Measurements from ENCODE around the gene GALNT18. TPM values are rescaled to one million over a fixed set of nuclear protein-coding genes. Genes with fewer than 3 reads are reported as not detected.

GALNT18 gene
- total and polyA plus RNA-seq, 2 of the 4 experiments (the other 2 are of a cell fraction): 9.5 to 11.3 TPM

- H2BK120ac ChIP-seq (ENCODE audit: low read depth, low read length): no peak overlapping the region
- H3K27ac ChIP-seq (ENCODE audit: insufficient read depth, low read length): no peak overlapping the region
- no peak overlapping the region for H2AK5ac ChIP-seq (ENCODE audit: low read depth, low read length)
- no peak overlapping the region for H2BK5ac ChIP-seq (ENCODE audit: low read depth, low read length, poor library complexity, severe bottlenecking)
- no peak overlapping the region for H2BK20ac ChIP-seq (ENCODE audit: low read depth, low read length)
- no peaks in the 10 kb centered on the region for H3K36me3 ChIP-seq (ENCODE audit: control insufficient read depth, insufficient read depth, low read length)
- no peak overlapping the region for H3K56ac ChIP-seq (ENCODE audit: extremely low read depth, insufficient read depth, low read length)
- no peaks in the 10 kb centered on the region for H3K9me3 ChIP-seq (ENCODE audit: control insufficient read depth, insufficient read depth, low read length)
- no peak overlapping the region for H4K91ac ChIP-seq (ENCODE audit: insufficient read depth, low read depth, low read length)
- no peak overlapping the region for H2AK9ac ChIP-seq (replicated peaks; ENCODE audit: low read depth, low read length, poor library complexity)
- no peak overlapping the region for H3K4ac ChIP-seq (ENCODE audit: low read depth, low read length)
- H3K23ac ChIP-seq (ENCODE audit: low read depth, low read length): no peak overlapping the region
- no peak overlapping the region for H4K8ac ChIP-seq (ENCODE audit: low read depth in 2 of 2, low read length in 2 of 2)
- 100% methylated on average over 1 of the region's 4 CpGs; no CpG with 5 or more reads in 1 of the 2 experiments for WGBS, 2 experiments (ENCODE audit: extremely low coverage in 2 of 2, insufficient read length in 1 of 2)
- H3K9me1 ChIP-seq (ENCODE audit: insufficient read depth, low read length): no peaks in the 10 kb centered on the region
- no peak overlapping the region for H3K14ac ChIP-seq (replicated peaks; ENCODE audit: low read depth, low read length)
- H4K5ac ChIP-seq (ENCODE audit: low read depth, low read length): no peak overlapping the region
- no peak overlapping the region for H3K18ac ChIP-seq (ENCODE audit: low read depth, low read length)
- DNase-seq (no peak), ATAC-seq (ENCODE audit: low read depth) (no peak)
- H3K4me2 ChIP-seq (ENCODE audit: low read depth, low read length): no peak overlapping the region
- in situ Hi-C loops (cut with MboI; ENCODE audit: low sequenced_read_pairs): no loop called here
- H3K27me3 ChIP-seq (ENCODE audit: control insufficient read depth, insufficient read depth, low read length): no peaks in the 10 kb centered on the region; the same call in 1 of the 2 replicates
- H3K4me3 ChIP-seq (ENCODE audit: insufficient read depth, low read depth, low read length): no peak overlapping the region
- H3K79me1 ChIP-seq (ENCODE audit: low read depth in 1 of 2, low read length in 2 of 2): 0 out of 4 replicates have a peak, but pooled peaks cover 0 to 2% of the 10 kb centered on the region in 2 experiments
- ChIA-PET POLR2A (ENCODE audit: unreplicated experiment) (no interaction called here), CTCF (no interaction called here)
- intact Hi-C loops (cut with micrococcal nuclease): no loop called here
- H3K9ac ChIP-seq (ENCODE audit: low read depth, low read length): no peak overlapping the region
- dilution Hi-C loops (cut with HindIII; ENCODE audit: low sequenced_read_pairs, unreplicated experiment): no loop called here
- TF ChIP-seq MAZ (IDR thresholded peaks at IDR 0.05; ENCODE audit: borderline replicate concordance, low read depth, low read length) (no peak), USF2 (IDR thresholded peaks at IDR 0.05; ENCODE audit: low read depth, low read length) (no peak), CTCF (conservative IDR thresholded peaks at IDR 0.05; ENCODE audit: low read depth, low read length) (no peak)
- no peak overlapping the region for H2AFZ ChIP-seq (replicated peaks; ENCODE audit: low read length, poor library complexity)
- H4K20me1 ChIP-seq (ENCODE audit: insufficient read depth, low read length): no peaks in the 10 kb centered on the region
- BruUV-seq (replicated peaks): no TSS peak
- peaks cover 2% of the 10 kb centered on the region; the same call in 1 of the 2 replicates for H3K4me1 ChIP-seq (ENCODE audit: control insufficient read depth, insufficient read depth, low read length)
- H2BK15ac ChIP-seq (ENCODE audit: low read depth, low read length): no peak overlapping the region
Measured at GRCh38 chr11:11612439-11612838, 9.4 kb downstream of the GALNT18 start.

Data from IMR-90 (cell line).